ENCODE results near the gene CNOT4.
"Not testable (repeated sequence)": the region's sequence is repeated elsewhere in the genome, so short reads cannot be mapped to it uniquely, and the experiment has no call there.

The CNOT4 gene

DNA sequence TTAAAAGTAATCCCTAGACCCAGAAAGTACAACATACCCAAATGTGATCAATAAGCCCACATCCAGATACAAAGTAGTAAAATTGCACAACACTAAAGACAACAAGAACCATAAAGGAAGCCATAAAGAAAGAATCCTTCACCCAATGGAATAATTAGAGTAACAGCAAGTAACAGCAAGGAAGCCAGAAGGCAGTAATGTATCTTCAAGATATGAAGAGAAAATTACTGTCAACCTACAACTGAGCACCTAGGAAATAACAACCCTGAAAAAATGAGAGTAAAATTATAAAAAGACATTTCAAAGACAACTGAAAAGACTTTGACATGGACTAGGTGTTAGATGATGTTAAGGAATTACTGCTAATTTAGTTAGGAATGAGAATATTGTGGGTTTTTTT lies 60.5 kb downstream of the CNOT4 start:
- no peak for DNase-seq

DNA sequence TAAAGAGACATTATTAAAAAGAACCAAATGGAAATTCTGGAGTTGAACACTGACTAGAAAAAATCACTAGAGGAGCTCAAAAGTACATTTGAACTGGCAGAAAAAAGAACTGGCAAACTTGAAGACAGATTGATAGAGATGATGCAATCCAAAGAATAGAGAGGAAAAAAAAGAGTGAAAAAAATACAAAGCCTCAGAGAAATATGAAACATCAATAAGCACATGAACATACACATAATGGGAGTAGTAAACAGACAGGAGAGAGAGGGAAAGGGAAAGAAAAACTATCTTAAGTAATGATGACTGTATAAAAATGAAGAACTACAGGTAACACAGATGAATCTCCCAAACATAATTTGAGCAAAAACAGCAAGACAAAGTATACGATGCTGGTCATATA lies 61.1 kb downstream of the CNOT4 start:
- no peak for DNase-seq

DNA sequence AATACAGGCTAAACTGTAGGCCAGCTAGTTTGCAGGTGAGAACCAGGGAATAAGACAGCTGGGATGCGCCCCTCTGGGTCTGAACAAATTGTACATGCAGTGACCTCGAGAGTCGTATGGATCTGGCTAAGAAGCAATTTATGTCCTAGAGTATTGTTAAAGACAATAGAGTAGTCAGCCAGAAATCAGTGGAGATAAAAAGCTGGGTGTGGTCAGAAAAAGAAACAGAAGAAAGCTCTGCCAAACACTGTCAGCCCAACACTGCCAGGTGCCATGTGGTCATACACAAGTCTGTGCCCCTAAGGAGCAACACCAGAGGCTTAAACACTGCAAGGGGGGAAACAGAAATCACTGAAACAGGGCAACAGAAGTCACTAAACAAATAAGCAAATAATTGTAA lies 62.2 kb downstream of the CNOT4 start:
- no peak for DNase-seq

DNA sequence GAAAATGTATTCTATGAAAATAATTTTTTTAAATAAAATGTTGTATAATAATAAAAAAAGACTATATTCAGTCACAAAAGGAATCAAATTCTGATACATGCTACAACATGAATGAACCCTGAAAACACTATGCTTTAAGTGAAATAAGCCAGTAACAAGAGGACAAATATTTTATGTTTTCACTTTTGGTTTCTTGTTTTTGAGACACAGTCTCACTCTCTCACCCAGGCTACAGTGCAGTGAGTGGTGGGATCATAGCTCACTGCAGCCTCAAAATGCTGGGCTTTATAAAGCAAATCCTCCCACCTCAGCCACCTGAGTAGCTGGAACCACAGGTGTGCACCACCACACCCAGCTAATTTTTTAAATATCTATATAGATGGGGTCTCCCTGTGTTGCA lies 64.2 kb downstream of the CNOT4 start:
- no peak for DNase-seq

DNA sequence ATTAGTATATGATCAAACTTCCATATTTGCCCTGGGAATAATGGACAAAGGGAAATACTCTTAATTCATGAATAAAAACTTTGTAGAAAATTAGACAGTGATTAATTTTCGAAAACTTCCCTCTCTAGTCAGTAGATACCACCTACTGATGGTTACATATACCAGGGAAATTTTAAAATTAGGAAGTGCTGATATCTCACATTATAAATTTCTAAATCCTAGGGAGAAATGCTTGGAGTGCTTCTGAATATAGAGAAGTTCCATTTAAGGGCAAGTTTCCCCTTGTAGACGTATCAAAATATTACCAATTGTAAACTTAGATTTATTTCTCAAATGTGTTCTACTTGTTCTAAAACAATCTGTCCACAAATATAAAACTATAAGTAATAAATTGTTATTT lies 64.6 kb downstream of the CNOT4 start:
- not testable (repeated sequence) for DNase-seq

DNA sequence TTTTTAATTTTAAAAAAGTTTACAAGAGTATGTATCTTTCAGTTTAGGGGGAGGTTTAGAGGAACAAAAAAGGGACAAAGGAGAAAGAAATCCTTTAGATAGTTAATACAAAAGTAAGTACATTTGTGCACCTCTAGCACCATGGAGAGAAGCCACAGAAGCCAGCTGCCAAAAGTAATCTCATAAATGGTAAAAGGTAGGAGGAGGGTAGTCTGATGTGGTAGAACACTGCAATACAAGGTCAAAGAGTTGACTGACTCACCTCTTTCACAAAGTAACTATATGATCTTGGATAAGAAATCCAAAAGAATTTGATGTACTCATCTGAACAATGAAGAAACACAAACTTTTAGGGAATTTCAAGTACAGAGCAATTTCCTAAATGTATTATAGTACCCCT lies 68.1 kb downstream of the CNOT4 start:
- DNase-seq, result no peak

DNA sequence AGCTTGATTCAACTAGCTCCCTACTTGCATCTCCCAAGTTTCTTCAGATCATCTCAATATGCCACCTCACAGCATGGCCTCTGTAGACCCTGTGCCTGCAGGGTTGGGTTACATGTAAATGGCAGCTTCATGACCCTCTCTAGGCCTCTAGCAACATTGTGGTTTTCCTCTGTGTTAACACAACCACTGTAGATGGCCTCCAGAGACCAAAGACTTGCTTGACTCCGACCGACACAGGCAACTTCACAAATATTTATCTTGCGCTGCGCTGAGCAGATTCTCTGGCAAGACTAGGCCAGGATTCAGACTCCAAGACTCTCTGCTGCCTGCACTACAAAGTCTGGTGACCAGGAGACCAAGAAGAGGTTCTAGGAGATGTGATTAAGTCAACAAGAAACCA lies 75.9 kb downstream of the CNOT4 start:
- no peak for DNase-seq

DNA sequence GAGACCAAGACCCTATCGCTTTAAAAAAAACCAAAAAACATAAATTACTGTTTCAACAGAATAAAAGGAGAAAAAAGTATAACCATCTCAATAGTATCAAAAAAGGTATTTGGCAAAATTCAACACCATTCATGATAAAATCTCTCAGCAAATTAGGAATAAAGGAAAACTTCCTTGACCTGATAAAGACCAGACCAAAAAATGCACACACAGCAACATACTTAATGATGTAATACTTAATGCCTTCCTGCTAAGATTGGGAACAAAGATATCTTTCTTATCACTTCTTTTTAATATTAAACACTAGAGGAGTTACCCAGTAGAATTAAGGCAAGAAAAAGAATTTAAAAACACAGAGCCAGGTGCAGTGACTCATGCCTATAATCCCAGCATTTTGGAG lies 79.3 kb downstream of the CNOT4 start:
- DNase-seq, result no peak

DNA sequence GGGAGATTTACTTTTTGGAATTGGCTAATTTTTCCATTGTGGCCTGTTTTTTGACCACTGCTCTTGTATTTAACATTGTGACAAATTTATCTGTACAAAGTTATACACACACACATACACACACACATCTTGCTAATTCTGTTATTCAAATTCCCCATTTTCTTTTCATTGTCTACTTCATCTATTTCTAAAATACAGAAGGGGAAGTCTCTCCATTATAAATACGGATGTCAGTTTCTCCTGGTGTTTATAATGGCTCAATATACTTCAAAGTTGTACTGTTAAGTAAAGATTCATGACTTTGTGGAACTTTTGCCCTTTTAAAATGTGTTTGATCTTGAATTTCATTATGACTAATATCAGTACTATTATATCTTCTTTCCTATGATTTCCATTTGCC lies 81.0 kb downstream of the CNOT4 start:
- no peak for DNase-seq

DNA sequence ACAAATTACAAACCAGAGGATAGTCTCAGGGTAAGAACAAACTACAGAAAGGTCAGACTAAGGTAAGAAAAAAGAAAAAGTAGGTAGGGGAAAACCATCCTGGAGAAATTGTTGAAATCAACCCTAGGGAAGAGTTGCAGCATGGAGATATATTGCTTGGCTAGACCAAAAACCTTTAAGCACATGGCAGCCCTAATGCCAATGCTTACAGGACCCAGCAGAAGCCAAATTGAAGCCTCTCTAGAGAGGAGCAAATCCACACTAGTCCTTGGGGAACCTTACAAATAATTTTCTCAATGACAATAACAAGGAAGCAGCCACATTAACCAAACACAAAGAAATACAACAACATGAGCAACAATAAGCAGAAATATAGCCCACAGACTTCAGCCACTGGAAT lies 81.9 kb downstream of the CNOT4 start:
- no peak for DNase-seq

DNA sequence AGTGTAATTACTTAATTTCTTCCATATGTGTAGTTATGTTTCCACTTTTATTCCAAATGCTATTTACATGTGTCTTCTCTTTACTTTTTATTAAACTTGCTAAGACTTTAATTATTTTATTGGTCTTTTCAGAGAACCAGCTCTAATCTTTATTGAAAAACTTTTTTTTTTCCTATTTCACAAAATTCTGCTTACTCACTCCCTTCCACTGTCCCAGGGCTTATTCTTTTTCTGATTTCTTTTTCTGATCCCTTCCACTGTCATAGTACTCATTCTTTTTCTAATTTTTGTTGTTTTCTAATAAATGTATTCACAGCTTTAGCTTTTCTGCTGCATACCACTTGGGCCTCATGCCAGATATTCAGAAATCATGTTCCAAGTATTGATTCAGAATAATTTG lies 82.7 kb downstream of the CNOT4 start:
- DNase-seq, result no peak

DNA sequence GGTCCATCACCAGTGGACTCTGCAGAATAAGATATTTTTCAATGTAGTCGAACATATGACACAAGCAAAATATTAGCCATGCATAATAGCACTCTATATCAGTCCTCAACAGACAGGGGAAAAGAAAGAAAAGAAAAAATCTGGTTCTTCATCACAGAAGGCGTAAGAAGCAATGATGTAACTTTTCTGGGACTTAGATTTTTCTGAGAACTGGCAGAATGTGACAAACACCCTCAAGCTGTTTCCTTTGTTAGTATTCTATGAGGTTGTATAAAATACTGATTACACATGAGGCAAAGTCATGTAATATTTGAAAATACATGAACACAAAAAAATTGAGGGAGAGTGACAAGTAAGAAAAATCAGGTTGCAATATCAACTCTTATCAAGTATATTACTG lies 84.9 kb downstream of the CNOT4 start:
- DNase-seq, result no peak

DNA sequence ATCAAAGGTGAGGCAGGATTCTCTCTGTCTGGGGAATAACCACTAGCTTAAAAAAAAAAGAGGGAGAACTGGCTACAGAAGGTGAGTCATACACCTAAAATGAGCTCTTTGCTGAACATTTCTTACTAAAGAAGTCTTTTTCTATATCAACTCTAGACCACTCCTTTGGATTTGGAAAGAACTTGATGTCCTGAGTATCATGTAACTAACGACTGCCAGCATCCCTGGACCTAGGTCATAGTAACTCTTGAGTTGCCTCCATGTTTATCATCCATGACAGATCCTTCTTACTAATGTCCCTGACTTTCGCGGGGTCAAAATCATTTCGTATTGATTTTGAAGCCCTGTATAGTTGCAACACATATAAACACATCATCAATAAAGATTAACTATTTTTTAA lies 89.1 kb downstream of the CNOT4 start:
- no peak for DNase-seq

DNA sequence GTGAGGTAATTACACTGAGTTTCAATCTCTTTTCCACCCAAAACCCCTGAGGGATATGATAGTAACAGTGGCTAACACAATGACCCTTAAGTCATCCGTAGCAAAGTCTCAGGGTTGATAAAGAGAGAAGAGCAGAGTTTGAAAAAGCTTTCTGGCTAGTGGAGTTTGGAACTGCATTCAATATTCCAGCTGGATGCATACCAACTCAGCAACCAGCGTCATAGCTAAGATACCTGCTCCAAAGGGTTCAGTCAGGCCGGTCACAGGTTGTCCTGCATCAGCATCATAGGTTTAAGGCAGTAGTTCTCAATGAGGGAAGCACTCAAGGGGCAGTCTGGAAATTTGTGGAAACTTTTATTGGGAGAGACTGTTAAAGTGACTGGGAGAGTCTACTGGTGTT lies 93.5 kb downstream of the CNOT4 start:
- DNase-seq, result no peak

DNA sequence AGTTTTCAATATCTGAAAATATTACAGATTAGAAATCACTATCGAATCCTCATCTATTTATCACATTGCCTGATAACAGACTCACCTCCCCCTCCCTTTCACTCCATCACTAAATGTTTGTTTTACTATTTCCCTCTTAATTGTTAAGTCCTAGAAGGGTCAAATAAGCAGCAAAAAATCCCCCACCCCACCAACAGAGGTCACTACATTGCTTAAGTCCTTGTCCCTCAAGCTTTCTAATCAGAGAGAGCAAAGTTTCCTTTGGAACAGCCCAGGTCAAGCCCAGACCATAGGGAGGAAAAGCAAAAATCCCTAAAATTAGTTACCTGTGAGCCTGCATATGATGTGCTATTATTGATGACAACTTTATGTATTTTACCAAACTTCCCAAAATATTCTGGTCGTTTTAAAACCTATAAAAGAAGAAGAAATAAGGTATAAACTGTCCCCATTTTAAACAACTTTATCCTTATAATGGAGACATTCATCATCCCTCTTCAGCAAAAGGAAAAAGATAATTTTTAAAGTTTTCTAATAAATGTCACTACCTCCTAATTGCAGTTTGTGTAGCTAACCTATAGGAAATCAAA lies 95.0 kb downstream of the CNOT4 start:
- DNase-seq, result peak; percentile 37 to 38

DNA sequence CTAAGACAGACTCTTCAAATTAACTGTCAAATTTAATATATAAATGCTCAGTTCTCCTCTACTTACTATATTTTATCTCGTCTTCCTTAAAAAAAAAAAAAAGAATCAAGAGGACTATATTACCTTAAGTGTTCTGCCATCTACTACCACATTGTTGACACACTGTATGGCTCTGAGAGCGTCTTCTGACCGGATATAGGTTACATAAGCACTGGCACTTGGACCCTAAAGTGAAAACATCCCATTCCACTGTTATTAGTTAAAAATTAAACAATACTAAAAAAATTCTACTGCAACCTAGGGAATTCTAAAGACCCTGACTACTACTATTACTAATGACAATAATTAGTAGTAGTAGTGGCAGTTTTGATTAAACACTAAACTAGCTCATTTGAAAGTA lies 95.7 kb downstream of the CNOT4 start:
- no peak for DNase-seq

DNA sequence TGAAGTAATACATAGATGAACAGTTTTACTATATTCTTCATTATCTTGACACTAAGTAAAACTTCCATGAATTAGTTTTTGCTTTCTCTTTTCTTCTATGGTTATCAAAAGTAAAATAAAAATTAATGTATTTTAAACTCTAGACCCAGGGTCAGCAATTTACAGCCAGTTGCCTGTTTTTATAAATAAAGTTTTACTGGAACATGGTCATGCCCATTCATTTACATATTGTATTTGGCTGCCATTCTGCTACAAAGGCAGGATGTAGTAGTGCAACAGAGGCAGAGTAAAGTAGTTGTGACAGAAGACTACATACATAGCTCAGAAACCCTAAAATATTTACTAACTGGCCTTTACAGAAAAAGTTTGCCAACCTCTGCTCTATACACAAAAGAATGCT lies 98.8 kb downstream of the CNOT4 start:
- DNase-seq, result no peak

DNA sequence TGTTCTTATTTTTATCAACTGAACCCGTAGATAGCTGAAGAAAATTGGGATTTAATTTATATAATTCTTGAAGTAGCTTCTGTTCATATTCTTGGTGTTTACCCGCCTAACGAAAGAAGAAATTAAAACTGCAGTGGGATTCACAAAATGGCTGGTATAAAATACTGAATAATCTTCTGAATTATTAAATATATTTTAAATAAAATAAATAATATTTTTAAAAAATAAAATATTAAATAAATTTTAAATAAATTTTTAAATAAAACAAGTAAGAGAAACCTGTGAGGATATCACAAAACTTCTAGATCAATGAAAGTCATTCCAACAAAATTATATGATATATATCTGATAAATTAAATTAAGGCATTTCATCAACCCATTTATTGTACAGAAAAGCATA lies 99.4 kb downstream of the CNOT4 start:
- no peak for DNase-seq

DNA sequence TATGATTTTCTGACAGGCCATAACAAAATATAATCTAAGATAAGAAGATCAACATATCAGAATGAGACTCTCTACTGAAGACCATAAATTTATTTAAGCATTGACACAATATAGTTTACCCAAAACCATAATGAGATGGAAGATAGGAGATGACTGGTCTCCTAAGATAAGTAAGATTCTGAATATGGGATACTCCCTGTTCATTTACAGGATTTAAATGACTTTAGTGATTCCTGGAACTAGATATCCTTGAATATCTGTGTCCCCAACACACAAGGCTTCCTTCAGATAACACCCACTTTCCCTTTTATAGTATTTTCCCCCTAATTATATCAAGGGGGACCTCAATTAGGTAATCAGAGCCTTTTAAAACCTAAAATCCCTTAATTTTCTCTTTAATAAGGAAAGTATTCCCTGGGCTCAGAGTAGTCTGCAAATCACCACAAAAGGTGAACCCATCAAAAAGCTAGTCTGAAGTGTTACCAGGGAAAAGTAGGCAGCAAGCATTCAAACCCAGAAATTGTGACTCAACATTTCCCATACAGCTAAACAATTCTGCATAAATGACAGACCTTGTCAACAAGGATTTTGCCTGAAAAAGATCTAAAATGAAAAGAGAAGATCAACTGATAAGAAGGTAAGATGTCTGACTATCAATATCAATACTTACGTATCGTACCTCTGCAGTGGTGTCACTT lies 99.9 kb downstream of the CNOT4 start:
- no peak for DNase-seq

DNA sequence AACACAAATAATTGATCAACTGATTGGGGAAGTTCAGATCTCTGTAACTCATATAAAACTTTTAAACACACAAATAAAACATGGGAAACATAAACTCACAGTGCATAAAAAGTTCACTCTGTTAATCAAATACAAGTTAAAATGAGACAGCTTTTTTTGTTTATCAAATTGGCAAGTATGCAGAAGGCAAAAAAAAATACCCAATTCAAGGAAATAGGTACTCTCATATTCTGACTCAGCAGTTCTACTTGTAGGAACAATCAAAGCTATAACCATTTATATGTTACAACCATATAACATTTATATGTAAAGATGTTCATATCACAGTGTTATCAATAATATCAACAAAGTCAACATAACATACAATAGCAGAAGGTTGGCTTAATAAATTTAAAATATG lies 102.0 kb downstream of the CNOT4 start:
- no peak for DNase-seq

DNA sequence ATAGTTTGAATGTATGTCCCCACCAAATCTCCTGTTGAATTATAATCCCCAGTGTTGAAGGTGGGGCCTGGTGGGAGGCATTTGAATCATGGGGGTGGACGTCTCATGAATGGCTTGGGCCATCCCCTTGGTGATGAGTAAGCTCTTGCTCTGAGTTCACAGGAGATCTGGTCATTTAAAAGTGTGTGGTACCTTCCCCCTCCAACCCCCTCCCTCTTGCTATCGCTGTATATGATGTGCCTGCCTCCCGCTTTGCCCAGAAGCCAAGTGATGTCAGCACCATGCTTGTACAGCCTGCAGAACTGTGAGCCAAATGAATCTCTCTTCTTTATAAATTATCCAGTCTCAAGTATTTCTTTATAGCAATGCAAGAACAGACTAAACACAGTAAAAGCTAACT lies 103.0 kb downstream of the CNOT4 start:
- no peak for DNase-seq

DNA sequence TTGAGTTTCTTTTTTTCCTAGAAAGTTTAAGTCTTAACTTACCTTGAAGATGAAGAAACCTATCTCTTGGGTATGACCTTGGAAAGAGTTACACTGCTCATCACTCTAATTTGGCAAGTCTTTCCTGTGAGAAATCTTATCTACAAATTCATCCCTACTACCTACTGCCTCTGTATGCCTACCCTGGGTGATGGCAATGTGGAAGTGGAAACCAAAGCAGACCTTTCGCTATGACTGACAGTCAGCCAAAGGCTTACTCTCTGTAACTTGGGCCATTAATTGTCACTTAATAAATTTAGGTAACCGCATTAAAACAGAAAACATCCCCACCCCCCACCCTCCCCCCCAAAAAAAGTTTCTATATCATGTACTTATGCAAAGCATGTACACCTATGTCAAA lies 103.9 kb downstream of the CNOT4 start:
- DNase-seq, result no peak

DNA sequence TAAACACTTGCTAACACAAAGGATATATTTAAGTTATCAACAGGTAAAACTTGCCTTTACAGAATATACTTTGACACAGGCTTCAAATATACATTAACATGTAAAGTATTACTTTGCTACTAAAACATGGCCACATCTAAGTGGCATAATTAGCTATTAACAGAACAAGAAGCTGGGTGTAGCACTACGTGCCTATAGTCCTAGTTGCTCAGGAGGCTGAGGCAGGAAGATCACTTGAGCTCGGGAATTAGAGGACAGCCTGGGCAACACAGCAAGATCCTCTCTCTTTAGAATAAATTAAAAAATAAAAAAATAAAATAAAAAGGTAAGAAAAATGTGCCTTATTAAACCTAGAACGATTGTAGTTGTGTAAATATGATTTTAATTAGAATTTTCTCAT lies 106.6 kb downstream of the CNOT4 start:
- no peak for DNase-seq

DNA sequence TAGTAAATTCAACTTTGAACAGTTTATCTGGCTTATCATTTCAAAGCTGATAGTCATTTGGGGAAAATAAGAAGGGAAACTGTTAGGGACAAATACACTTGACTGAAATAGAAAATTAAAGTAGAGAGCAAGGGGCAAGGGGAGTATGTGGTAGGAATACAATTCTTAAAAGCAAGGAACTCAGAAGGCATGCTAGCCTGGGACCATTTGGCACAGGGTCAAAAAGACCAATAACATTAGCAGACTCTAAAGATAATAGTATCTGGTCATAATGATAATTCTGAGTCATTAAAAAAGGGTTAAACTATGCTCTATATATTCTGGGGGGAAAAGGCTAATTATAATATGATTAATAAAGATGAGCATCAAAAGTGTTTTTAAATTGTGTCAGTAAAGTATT lies 112.2 kb downstream of the CNOT4 start:
- no peak for DNase-seq

DNA sequence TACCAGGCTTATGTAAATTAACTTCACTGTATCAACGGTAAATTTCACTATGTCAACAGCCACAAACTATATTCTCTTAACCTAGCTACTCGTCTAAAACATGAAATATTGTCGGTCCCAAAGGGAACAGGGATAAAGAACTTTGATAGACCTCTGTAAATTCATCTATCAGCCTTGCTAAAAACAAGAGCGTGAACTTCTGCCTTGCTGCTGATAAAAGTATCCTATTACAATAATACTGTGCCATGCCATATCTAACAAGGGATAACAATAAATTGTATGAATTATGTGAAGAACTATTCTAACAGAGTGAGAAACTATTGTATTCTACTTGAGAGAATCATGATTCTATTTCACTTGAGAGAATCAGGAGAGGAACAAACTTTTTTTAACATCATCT lies 117.2 kb downstream of the CNOT4 start:
- DNase-seq, result no peak

All from activated T-cell treated with anti-CD3 and anti-CD28 coated beads, Interleukin-2, amount 50 U/mL, for 48 hours (primary cell).